Measurements from ENCODE around the gene BCL2. TPM values are rescaled to one million over a fixed set of nuclear protein-coding genes. Genes with fewer than 3 reads are reported as not detected.

Gene BCL2
- total RNA-seq, 1 donor from 2014 or later, result 145 TPM

DNA sequence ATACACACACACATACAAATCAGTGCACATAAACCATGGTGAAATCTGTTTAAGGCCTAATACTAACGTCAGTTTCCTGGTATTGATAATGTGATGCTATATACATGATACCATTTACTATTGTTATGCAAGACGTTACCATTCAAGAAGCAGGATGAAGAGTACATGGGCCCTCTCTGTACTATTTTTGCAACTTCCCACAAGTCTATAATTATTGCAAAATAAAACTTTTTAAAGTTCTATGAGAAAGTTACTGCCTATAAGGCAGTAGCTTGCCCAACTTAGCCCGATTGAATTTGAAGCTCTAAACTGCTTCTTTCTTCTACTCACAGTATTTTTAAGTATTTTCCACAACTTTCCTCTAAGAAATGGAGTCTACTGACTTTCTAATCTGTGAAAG, 74.0 kb downstream of the BCL2 start:
- Mint-ChIP-seq H3K27ac (no peak overlapping the region), H3K9me3 (peaks cover 2% of the 10 kb centered on the region), H3K27me3 (no peaks in the 10 kb centered on the region), H3K36me3 (ENCODE audit: low read depth) (peaks cover 55% of the 10 kb centered on the region), H3K4me3 (no peak overlapping the region), H3K4me1 (peaks cover 43% of the 10 kb centered on the region)
- POLR2A ChIA-PET, result no interaction called here
- DNase-seq (no peak), ATAC-seq (ENCODE audit: low read depth) (no peak)
- TF ChIP-seq CTCF (IDR thresholded peaks at IDR 0.05), result no peak
- CTCF ChIA-PET, result no interaction called here
- intact Hi-C loops (cut with micrococcal nuclease), result no loop called here

GRCh38 chr18:63244607-63245006, 75.0 kb downstream of the BCL2 start:
- no peak for TF ChIP-seq CTCF (IDR thresholded peaks at IDR 0.05)
- ChIA-PET CTCF (no interaction called here), POLR2A (no interaction called here)
- Mint-ChIP-seq H3K27ac (no peak overlapping the region), H3K36me3 (ENCODE audit: low read depth) (peaks cover 58% of the 10 kb centered on the region), H3K4me3 (no peak overlapping the region), H3K9me3 (peaks cover 2% of the 10 kb centered on the region), H3K27me3 (no peaks in the 10 kb centered on the region), H3K4me1 (peaks cover 33% of the 10 kb centered on the region)
- DNase-seq, result no peak
- intact Hi-C loops (cut with micrococcal nuclease), result no loop called here
- ATAC-seq (ENCODE audit: low read depth), result no peak

DNA sequence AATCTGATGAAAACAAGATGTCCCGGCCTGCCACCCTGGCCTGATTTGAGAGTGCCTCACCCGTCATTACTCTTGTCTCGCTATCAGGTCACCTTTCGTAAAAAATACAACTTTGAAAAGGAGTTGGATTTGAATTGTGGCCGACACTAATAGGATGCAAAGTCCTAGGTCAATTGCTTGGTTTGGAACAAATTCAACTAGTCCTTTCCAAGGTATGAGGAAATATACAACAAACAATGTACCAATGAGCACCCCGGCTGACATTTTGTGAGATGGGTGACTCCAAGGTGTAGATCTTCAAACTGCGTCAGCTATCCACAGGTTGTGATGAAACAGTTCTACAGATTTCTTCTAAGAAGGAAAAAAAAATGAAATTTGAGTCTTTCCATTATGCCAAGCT, 77.8 kb downstream of the BCL2 start:
- CTCF ChIA-PET, result no interaction called here
- no peak overlapping the region for H3K4me3 Mint-ChIP-seq
- peaks cover 74% of the 10 kb centered on the region for H3K36me3 Mint-ChIP-seq (ENCODE audit: low read depth)
- ATAC-seq (ENCODE audit: low read depth) (no peak), DNase-seq (no peak)
- peaks cover 20% of the 10 kb centered on the region for H3K4me1 Mint-ChIP-seq
- H3K27ac Mint-ChIP-seq, result no peak overlapping the region
- H3K9me3 Mint-ChIP-seq, result peaks cover 2% of the 10 kb centered on the region
- POLR2A ChIA-PET, result no interaction called here
- H3K27me3 Mint-ChIP-seq, result no peaks in the 10 kb centered on the region
- TF ChIP-seq CTCF (IDR thresholded peaks at IDR 0.05), result no peak
- intact Hi-C loops (cut with micrococcal nuclease), result no loop called here

GRCh38 chr18:63241317-63241712, 78.3 kb downstream of the BCL2 start:
- intact Hi-C loops (cut with micrococcal nuclease), result no loop called here
- Mint-ChIP-seq H3K4me3 (no peak overlapping the region), H3K36me3 (ENCODE audit: low read depth) (peaks cover 74% of the 10 kb centered on the region), H3K4me1 (peaks cover 20% of the 10 kb centered on the region), H3K9me3 (no peaks in the 10 kb centered on the region), H3K27me3 (no peaks in the 10 kb centered on the region), H3K27ac (no peak overlapping the region)
- ATAC-seq (ENCODE audit: low read depth) (no peak), DNase-seq (no peak)
- ChIA-PET POLR2A (no interaction called here), CTCF (no interaction called here)
- no peak for TF ChIP-seq CTCF (IDR thresholded peaks at IDR 0.05)

DNA sequence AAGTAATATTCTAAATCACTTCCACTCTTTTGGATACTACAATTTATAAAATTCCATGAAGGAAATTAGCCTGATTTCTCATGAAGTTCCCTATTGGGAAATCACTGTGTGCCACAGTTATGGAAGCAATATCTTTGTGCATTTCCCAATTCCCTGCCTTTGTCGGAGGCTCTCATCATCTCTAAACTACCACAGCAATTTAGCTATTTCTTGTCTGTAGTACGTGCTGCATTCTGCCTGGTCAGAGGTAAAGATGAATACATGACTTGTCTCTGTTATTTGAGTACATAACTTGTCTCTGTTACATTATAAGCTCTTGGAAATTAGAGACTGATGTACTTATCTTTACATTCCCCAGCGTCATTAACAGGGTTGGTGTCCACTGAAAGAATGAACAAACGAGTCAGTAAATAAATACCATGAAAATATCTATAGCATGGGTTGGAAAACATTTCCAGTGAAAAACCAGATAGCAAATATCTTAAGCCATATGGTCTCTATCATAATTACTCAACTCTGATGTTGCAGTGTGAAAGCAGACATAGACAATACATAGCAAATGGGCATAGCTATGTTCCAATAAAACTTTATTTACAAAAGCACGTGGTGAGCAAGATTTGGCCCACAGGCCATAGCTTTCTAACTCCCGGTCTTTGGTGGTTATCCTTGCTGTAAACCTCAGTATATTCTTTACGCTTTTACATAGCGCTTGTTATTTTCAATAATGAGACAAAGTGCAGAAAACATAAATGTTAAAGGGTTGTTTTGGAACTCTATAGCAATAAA, 78.8 kb downstream of the BCL2 start:
- Mint-ChIP-seq H3K27ac (no peak overlapping the region), H3K4me3 (no peak overlapping the region), H3K4me1 (peaks cover 20% of the 10 kb centered on the region), H3K36me3 (ENCODE audit: low read depth) (peaks cover 73% of the 10 kb centered on the region), H3K27me3 (no peaks in the 10 kb centered on the region), H3K9me3 (no peaks in the 10 kb centered on the region)
- ATAC-seq (ENCODE audit: low read depth), result no peak
- no peak for TF ChIP-seq CTCF (IDR thresholded peaks at IDR 0.05)
- intact Hi-C loops (cut with micrococcal nuclease), result no loop called here
- no peak for DNase-seq
- CTCF ChIA-PET, result no interaction called here
- POLR2A ChIA-PET, result no interaction called here
